Ramos (cell line): ENCODE measurements around the gene ING1.

Experiments used
- in situ Hi-C: fragments of 300-500 bp; cut with MboI; formaldehyde crosslinking; loops from one replicate; pipeline ENCODE4 v1.14.3; 2022; ENCODE audit warnings: low sequenced_read_pairs; ENCODE audit not compliant: unreplicated experiment

ING1 gene

DNA sequence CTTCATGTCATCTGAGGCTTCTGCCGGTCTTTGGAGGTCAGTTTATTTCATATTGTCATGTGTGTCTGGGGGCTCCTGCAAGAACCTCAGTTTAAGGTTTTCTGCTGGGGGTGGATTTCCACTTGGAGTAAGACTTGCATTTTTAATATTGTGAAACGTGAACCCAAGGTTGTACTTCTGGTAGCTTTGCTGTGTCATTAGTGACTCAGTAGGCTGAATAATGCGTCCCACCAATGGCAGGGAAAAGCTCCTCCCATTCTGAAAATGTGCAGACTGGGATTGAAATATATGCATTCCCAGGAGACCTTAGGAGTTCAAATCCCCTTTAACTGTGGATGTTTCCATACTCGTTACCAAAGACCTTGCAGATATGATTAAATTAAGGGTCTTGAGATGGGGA, 46.2 kb downstream of the ING1 start:
- in situ Hi-C loops, result no loop called here

DNA sequence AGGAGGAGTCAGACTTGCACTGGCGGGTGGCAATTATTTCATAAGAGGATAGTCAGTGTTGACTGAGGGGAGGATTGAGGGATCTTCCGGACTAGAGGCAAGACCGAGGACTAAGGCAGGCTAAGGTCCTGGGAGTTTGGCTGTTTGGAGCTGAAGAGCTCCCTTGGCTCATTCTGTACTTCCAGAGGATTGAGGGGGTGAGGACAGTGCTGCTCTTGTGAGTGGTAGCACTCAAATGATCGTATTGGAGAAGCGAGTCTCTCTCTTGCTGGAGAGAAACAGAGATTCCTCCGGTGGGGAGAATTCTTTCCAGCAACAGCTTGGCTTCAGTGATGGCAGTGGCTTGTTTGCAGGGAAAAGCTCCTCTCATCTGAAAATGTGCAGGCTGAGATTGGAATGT, 47.1 kb downstream of the ING1 start:
- in situ Hi-C loops, result no loop called here

DNA sequence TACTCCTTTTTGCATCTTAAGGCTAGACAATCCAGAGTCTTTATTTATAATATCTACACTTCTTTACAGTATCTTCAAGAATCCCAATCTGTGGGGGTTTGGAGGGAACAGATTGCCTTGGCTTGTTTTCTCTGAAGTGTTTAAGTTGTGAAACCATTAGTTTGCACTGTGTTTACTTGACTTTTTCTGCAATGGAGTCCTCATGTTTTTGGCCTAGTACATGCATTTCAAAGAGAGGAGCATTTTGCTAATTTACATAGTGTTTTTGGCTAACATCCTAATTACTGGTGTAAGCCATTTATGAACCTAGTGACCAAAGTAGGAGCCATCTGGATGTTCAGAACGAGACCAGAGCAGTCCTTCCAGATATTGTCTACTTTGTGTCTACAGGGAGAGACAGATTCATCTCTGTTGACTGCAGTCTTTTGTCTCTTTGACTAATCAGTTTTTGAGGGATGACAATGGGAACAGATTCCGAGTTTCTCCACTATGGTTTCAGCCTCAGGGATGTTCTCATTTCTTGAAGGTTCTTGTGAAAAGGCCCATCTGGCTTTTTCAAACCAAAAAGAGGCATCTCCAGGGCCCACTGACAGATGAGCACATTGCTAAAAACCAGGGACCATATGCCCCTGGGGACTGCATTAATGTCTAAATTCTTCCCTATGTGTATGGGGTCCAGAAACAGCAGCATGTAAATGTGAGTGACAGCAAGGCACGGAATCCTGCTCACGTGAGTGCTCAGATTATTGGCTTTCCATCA, 53.4 kb downstream of the ING1 start:
- in situ Hi-C loops, result no loop called here

DNA sequence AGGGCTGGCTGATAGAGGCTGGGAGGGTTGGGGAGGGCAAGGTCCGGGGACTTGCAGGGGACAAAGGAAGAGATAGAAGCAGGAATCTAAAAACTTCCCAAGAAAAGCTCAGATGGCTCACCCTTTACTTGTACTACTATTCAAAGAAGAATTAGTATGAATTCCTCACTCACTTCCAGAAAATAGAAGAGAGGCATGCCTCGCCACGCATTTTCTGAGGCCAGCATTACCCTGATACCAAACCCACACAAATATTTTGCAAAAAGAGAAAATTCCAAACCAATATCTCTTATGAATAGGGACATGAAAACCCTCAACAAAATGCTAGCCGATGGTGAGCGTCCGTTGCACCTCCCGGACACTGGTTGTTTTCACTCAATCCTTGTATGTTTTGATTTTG, 54.0 kb downstream of the ING1 start:
- in situ Hi-C loops, result no loop called here

DNA sequence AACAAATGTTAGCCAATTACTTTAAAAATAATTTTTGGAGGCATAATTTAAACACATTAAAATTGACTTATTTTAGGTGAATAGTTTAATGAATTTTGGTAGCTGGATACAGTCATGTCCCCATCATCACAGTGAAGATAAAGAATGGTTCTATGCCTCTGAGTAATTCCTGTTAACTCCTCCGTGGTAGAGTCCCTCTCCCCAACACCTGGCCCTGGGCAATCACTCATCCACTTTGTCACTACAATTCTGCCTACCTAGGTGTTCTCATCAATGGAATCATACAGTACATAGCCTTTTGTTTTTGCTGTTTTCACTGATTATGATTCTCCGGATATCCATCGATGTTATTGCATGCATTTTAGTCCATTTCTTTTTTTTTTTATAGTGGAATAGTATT, 55.6 kb downstream of the ING1 start:
- in situ Hi-C loops, result no loop called here

DNA sequence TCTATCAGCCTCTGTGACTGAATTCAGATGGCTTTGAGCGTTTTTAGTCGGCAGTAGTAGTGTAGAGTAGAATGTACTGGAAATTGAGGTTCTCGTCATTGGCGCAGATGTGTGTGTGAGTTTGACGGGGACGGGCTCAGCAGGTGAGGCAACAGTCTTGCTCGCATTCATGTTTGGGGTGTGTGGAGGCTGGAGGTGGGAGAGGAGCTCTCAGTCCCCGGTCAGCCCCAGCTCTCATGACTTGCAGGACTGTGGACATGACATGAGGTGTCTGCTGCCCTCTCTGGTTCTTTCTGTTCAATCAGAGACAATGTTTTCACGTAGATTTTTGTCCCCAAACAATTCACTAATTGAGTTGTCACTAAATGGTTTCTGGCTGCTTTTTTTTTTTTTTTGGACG, 57.2 kb downstream of the ING1 start:
- in situ Hi-C loops, result no loop called here

DNA sequence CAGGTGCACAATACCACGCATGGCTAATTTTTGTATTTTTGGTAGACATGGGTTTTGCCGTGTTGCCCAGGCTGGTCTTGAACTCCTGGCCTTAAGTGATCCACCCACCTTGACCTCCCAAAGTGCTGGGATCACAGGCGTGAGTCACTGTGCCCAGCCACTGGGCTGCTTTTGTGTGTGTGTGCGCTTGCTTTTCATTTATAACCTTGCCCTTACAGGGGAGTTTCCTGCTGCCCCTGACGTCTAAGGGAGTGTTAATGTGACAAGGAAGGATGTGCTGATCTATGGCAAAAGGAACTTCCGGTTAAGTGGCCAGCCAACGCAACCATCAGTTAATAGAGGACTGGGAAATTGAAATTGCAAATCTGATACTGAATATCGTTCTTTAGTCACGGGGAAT, 57.7 kb downstream of the ING1 start:
- in situ Hi-C loops, result no loop called here

DNA sequence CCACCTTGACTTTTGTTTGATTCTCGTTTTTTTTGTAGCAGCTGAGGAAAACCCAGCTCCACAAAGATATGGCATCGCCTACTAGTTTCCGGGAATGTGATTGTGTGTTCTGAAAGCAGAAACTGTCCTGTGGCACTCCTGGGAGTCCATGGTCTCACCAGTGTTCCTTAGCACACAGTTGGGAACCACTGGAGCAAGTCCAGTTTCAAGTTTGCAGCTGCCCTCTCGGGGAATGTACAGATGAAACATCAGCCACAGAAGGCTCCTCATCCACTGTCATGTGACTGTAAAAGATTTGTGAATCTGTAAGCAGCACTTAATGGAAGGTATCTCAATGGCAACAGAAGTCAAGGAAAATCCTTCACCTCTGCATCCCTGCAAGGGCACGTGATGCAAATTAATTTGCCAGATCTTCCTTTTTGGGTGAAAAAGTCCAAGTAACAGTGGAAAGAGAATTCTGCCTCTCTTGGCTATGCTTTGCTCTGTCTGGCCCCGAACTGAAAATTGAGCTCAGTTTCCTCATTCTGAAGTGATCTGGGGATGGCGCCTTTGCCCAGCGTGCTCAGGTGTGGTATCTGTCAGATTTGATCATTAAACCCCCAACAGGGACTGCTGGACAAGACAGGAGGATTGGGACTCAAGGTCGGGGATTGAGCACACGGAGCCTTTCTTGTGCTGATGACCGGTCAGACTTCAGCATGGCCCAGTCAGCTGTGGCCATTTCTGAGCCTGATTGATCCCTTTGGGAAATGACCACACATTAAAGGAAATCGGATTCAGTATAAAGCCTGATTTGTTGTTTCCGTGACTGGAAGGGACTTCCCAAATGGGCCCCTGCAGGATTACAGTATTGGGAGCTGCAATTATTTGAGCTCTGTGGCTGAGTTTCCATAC, 58.8 kb downstream of the ING1 start:
- in situ Hi-C loops, result no loop called here
